HG03571 (cell line): ENCODE measurements around the gene CAMTA1.
"Not testable (repeated sequence)": the region's sequence is repeated elsewhere in the genome, so short reads cannot be mapped to it uniquely, and the experiment has no call there.

ENCODE experiments used
- ATAC-seq: cut with Tn5 transposase; IDR thresholded peaks from one replicate; pipeline ENCODE4 v1.9.1; 2021; ENCODE audit not compliant: unreplicated experiment

CAMTA1 gene

DNA sequence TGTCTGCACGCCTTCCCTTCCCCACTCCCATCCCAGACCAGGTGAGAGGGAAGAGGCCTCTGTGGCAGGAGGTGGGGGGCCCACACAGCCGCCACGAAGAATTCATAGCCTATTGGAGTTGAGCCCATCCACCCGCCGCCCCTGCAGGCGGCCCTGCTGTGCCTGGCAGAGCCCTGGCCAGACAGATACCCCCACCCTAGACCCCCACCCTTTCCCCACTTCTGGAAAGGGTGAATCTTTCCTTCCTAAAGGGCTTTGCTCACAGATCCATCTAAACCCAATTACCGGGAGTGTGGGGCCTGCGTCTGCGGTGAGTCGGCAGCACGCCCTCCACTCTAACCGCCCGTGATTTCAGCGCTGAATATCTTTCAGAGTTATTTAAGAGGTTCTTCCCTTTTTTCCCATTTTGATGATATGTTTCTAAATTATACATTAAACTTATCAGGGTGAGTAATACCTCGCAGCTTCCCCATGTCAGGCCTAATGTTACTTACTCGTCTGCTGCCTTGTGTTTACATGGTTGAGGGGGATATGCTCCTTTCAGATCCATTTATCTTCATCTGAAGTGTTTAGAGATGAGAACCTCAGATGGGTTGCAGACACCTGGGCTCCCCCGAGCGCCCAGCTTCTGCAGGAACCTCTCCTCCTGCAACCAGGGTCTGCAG, 802.0 kb downstream of the CAMTA1 start:
- ATAC-seq, result no peak

DNA sequence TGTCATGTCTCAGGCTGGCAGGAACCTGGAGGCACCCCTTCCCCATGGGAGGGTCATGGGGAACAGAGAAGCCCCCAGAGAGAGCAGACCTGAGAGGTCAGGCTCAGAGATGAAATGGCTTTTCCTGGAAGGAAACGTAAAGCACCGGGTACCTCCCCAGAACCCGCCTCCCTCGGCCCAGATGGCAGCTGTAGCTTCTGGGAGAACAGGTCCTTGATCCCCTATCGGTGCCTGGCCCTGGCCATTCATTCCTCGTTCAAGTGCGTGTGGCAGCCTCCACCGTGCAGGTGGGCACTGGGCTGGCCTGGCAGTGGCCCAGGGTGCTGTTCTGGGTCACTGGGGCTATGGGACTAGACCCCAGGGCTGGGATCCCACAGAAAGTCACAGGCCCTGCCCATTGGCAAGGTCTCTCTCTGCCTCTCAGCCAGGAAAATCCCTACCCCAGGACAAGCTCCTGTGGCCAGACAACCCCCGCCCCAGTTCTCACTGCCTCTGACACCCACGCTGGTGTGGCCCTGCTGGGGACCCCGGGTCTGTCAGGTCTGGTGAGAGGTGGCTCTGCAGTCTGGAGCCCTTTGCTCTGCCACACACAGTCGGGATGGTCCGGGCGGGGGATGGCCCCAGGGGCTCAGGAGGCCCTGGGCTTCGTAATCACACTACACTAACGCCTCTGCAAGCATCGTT, 802.7 kb downstream of the CAMTA1 start:
- no peak for ATAC-seq

DNA sequence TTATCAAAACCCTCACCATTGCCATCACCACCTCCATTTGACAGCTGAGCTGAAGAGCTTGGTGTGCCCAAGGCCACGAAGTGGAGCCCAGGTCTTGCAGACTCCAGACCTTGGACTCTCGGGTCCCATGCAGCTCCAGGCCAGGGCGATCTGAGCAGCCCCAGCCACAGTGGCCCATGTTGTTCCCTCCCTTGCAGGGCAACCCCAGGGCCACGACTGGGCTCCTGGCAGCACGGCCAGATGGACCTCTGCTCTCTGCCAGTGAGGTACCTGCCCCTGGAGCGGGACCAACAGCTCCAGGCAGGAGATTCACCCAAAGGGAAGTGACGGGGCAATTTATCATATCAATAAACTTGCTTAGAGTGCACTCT, 803.2 kb downstream of the CAMTA1 start:
- no peak for ATAC-seq

DNA sequence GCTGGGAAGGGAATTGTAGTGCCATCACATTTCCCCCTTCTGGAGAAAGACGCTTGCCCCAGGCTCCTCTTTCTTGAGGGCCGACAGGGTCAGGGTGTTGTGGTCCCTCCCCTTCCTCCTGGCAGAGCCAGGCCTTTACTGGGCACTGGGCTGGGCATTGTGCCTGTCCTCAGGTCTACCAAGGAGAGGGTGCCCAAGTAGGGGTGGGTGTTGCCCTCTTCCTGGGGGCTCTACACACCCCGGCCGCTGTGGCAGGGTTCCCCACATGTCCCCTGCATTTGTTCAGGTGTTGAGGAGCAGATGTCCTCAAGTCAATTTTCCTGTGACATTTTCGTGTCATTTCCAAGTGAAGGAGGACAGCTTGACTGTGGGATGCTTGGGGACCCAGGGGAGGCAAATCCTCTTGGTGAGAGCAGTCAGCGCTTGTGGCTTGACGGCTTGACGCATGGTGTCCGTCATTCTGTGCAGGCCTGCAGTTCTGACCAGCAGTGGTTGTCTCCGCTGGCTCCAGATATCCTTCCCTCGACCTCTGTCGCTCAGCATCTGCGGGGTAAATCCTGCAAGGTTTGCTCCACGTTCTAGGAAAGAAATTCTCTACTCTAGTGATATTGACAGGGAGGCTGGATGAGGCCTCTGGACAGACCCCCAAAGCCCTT, 804.0 kb downstream of the CAMTA1 start:
- ATAC-seq, result no peak

DNA sequence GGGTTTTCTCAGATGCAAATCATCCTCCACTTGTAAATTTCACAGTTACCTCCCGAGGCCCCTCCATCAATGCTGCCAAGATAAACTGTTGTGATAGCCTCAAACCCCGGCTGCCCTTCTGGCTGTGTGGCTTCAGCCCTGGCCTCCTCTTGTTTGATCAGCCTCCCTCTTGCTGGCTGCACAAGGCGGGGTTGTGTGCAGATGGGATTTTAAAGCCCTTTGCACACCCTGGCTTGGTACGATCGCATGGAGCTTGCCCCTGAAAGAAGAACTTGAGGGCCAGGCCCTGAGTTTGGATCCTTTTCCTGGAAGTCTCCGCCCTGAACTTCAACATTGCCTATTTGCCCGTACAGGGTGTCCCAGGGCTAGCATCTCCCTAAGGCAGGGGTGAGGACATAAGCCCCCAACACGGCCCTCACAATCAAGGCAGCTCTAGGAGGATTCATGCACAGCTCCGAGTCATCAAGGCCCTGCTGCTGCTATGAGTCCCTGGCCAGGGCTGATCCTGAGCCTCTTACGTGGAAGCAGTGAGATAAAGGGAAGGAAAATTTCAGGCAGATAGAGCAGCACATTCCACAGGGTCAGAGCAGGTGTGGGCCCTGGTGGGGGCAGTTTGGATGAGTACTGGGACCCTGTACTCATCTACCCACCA, 804.6 kb downstream of the CAMTA1 start:
- no peak for ATAC-seq

DNA sequence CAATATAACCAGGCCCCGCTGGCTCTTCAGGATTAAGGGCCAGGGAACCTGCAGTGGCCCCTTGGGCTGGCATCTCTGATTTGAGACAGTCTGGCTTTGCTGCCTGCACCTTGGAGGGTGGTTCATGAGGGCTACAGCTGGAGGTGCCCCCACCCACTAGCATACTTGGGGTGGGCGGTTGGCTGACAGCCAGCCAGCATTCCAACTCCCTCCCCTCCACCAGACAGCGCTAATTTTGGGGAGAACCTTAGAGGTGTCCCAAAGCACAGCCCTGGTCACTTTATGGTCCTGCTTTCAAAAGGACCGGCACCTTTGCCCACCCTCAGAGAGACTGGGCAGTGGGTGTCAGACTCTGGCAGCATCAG, 805.2 kb downstream of the CAMTA1 start:
- no peak for ATAC-seq

DNA sequence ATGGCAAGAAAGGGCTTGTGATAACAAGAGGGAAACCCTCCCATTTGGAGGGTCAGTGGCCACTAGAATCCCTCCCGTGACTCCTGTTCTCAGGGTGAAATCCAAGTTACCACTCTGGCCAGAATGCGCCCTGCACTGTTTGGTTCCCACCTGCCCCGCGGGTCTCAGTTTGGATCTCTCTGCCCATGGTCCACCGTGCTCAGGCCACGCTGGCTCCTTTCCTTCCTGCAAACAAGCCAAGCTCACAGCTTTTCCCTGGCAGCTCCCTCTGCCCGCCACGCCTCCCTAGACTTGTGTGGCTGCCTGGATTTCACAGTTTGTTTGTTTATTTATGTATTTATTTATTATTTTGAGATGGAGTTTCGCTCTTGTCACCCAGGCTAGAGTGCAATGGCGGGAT, 806.3 kb downstream of the CAMTA1 start:
- ATAC-seq, result no peak

DNA sequence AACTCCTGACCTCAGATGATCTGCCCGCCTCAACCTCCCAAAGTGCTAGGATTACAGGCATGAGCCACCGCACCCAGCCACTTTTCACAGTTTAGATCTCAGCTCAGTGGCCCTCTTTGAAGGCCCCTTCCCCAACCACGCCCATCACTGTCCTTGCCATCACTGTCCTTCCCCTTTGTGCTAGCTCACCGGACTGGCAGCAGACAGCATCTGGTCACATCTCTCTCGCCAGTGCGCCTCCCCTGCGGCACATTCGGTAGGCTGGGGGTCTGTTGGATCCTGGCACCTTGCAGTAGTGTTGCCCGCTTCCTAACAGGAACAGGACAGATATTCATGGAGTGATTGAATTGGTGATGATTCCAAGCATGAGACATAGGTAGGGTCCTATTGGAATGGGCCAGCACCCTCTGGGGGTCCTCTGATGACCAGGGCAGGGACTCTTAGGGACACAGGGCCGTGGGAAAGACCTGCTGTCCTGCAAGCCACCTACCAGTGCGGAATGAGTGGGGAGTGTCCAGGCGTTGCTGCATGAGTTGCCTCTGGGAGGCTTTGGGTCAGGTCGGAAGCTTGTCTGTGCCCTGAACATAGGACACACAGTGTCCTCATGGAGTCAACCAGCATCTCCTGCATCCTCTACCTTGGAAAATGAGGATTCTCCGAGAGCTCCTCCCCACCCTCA, 807.0 kb downstream of the CAMTA1 start:
- no peak for ATAC-seq

DNA sequence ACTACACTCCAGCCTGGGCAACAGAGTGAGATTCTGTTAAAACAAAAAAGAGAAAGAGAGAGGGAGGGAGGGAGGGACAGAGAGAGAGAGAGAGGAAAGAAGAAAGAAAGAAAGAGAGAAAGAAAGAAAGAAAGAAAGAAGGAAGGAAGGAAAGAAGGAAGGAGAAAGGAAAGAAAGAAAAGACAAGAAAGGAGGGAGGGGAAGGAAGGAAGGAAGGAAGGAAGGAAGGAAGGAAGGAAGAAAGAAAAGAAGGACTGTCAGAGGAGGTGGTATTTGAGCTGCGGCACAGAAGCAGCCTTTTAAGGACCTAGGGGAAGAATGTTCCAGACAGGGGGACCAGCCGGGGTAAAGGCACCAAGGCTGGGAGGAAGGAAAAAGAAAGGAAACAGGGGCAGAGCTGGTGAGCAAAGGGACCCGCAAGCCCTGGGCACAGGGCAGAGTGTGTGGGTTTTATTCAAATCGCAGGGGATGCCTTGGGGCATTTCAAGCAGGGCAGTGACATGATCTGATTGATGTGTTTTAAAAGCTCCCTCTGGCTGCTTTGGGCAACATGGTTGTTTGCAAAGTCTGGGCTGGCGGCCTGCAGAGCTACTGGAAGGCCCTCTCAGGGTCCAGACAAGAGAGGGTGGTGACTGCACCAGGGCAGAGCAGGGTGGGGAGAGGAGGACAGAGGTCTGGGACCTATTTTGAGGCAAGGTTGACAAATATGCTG, 808.9 kb downstream of the CAMTA1 start:
- ATAC-seq, result no peak

DNA sequence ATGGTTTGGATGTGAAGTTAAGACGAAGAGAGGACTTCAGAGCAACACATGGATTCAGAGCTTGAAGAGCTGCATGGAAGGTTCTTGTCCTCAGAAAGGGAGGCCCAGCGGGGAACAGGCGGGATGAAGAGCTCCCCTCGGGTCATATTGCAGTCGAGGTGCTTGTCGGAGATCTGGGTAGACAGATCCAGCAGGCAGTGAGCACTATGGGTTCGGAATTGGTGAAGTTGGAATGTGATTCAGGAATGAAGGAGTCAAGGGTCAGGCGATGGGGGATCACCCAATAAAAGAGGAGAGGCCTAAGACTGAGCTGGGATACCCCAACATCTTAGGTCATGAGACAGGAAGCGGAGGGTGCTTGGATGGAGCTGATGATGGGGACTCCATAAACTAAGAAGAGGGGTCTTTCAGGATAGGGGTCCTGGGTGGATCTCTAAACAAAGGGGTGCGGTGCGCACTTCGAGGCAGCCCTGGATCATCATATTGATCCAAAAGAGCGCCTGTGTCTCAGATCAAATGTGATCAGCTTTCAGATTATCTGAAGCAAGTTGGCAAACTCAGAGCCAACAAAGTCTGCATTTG, 809.6 kb downstream of the CAMTA1 start:
- ATAC-seq, result no peak

DNA sequence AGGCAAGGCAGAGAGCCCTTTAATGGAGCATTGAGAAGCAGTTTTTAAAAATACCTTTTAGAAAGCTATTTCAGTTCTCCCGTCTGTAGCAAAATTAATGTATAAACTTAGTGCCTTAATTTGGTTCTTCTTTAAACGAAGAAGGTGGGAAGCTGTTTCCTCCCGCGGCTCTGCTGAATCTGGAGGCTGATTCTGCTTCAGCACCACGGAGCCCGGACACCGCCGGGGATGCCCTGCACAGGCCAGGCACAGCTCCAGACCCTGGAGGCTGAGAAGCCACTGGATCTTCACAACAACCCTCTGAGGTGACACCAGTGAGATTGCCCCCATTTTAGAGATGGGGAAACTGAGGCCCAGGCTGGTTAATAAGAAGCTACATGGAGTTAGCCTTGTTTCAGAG, 810.1 kb downstream of the CAMTA1 start:
- no peak for ATAC-seq

DNA sequence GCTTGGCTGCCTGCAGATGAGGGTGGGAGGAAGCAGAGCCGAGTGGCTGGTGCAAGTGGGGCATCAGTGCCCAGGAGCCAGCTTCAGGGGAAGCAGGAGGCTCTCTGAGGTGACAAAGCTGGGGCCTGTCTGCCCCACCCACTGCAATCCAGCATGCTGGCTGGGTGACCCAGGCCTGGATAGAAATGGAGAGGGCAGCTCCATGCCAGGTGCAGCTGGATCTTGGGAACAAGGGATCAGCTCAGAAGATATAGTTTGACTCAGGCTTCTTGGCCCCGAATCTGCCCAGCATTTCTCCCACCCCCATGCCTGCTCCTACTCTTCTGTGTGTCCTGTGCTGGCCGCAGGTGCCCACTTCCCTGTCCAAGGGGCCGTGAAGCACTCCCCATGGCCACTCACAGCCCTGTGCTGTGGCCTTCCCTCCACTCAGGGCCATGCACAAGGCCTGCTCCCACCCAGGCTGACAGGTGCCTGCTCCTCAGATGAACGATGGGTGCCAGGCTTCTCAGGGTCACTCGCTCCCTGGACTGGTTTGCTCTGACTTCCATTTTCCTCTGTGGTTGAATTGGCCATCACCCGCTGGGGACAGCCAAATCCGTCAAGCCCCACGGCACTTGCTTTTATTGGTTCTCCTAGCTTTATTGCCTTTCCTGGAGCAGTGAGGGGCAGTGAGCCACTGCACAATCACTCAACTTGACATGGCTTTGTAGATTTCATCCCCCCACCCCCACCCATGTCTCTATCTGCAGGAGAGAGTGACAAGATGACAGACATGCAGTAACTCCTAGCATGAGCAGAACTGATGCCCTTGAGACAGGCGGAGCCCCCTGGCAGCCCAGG, 811.1 kb downstream of the CAMTA1 start:
- no peak for ATAC-seq

DNA sequence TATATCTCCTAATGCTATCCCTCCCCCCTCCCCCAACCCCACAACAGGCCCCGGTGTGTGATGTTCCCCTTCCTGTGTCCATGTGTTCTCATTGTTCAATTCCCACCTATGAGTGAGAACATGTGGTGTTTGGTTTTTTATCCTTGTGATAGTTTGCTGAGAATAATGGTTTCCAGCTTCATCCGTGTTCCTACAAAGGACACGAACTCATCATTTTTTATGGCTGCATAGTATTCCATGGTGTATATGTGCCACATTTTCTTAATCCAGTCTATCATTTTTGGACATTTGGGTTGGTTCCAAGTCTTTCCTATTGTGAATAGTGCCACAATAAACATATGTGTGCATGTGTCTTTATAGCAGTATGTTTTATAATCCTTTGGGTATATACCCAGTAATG, 812.8 kb downstream of the CAMTA1 start:
- ATAC-seq, result not testable (repeated sequence)

DNA sequence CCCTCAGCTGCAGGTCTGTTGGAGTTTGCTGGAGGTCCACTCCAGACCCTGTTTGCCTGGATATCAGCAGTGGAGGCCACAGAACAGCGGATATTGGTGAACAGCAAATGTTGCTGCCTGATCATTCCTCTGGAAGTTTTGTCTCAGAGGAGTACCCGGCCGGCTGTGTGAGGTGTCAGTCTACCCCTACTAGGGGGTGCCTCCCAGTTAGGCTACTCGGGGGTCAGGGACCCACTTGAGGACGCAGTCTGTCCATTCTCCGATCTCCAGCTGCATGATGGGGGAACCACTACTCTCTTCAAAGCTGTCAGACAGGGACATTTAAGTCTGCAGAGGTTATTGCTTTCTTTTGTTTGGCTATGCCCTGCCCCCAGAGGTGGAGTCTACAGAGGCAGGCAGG, 819.7 kb downstream of the CAMTA1 start:
- ATAC-seq, result not testable (repeated sequence)

DNA sequence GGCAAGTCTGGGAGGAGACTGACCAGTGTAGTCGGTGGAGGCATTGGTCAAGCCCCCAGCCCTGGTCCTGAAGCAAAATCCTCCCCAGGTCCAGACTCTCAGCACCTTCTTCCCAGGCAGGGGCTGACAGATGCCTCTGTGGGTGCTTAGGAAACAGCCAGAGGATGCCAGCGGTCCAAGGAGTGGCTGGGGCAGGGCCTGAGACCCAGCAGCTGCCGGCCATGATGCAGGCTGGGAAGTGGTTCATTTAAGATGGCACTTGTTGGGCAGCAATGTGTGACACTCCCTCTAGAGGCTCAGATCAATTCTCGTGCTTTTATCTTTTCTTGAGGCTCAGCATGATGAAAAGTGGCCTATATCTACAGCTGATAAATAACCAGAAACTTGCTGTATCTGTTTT, 820.8 kb downstream of the CAMTA1 start:
- ATAC-seq, result no peak

DNA sequence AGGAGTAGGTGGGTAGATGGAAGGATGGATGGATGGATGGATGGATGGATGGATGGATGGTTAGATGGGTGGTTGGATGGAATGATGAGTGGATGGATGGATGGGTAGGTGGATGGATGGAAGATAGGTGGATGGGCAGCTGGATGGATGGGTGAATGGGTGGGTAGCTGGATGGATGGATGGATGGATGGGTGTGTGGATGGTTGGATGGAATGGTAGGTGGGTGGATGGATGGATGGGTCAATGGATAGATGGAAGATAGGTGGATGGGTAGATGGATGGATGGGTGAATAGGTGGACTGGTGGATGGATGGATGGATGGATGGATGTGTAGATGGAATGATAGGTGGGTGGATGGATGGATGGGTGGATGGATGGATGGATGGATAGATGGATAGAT, 821.8 kb downstream of the CAMTA1 start:
- ATAC-seq, result no peak

DNA sequence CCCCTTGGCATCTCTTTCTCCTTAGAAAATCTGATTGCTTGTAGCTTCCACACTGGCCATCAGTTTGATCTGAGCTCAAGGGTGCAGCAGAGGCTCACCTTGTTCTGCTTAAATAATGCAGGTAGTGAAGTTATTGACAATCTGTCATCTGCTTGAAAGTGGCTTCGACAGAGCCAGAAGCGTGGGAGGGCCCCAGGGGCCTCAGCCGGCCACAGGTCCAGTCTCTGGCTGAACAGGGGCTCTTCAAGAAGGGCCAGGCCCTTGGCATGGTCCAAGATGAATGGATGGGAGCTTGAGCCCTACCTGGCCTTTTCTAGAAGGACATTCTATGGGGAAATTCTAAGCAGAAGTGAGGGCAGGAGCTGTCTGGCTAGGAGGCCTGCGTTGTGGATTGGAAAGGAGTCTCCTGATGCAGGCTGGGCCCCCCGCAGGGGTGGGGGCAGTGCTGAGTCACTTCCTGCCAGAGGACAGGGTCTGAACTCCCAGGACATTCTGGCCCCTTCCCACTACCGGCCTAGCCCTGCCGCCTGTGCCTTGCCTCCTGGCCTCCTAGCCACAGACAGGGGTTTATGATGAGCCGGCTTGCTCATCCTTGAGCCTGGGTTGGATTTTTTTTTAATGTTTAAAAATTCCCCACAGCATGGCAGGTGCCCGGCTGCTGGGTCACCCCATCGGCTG, 823.5 kb downstream of the CAMTA1 start:
- ATAC-seq, result no peak

DNA sequence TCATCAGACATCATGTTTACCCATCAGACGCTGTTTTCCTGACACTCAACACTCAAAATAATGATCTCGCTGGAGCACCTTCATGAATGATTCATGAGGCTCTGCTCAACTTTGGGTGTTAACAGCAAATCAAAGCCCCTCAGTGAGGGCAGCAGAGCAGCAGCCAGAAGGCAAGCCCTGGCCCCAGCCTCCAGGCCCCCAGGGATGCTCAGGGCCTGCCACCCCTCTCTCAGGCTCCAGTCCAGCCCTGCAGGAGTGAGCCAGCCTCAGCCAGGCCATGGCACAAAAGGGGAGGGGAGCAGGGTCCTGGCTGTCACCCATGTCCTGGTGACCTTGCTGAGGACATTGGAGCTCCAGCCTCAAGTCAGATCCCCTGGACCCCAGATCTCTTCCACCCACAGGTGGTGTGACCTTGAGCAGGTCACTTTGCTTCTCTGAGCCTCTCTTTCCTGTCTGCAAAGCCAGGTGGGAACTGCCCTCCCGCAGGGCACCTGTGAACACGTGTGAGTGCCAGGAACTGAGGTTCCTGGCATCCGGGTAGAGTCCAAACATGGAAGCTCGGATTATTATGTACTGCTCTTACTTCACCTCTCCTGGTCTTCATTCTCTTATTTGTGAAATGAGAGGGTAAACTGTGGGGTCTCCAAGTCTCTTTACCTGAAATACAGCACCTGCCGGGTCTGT, 824.2 kb downstream of the CAMTA1 start:
- ATAC-seq, result no peak
